RWPE2 (cell line): Measurements from ENCODE around the gene TFF2.

Experiments used
- ATAC-seq: fragments of 200-7000 bp; cut with Tn5 transposase; 3 replicates; pipeline ENCODE4 v1.9.1; 2021; ENCODE audit warnings: low read depth
- DNase-seq: peaks from one replicate; pipeline ENCODE4 v3.0.0-alpha.2; 2020; ENCODE audit warnings: low spot score
- H3K27ac ChIP-seq: fragments of 450-650 bp; 2 replicates; pipeline ENCODE4 v1.5.1; 2017; ENCODE audit warnings: mild to moderate bottlenecking; ENCODE audit not compliant: poor library complexity, severe bottlenecking
- H3K27me3 ChIP-seq: fragments of 250-450 bp; sonication (Bioruptor Pico); 2 replicates; pipeline ENCODE4 v1.5.1; 2021; ENCODE audit warnings: mild to moderate bottlenecking, moderate library complexity; ENCODE audit not compliant: insufficient read depth, poor library complexity, severe bottlenecking
- H3K36me3 ChIP-seq: fragments of 250-450 bp; sonication (Bioruptor Pico); 2 replicates; pipeline ENCODE4 v1.5.1; 2020; ENCODE audit warnings: low read depth, mild to moderate bottlenecking, moderate library complexity
- H3K4me1 ChIP-seq: fragments of 250-450 bp; sonication (Bioruptor Pico); 2 replicates; pipeline ENCODE4 v1.5.1; 2021; ENCODE audit warnings: mild to moderate bottlenecking, moderate library complexity; ENCODE audit not compliant: insufficient read depth, poor library complexity, severe bottlenecking
- H3K4me3 ChIP-seq: fragments of 250-450 bp; sonication (Bioruptor Pico); 2 replicates; pipeline ENCODE4 v1.5.1; 2021; ENCODE audit warnings: mild to moderate bottlenecking, moderate library complexity; ENCODE audit not compliant: severe bottlenecking
- H3K9me3 ChIP-seq: fragments of 250-450 bp; sonication (Bioruptor Pico); 2 replicates; pipeline ENCODE4 v1.5.1; 2021; ENCODE audit warnings: mild to moderate bottlenecking, moderate library complexity; ENCODE audit not compliant: severe bottlenecking
- TF ChIP-seq, protein P1 (sequence below): fragments of 450-650 bp; IDR thresholded peaks from one replicate; pipeline ENCODE4 v1.5.1; 2017; ENCODE audit warnings: mild to moderate bottlenecking, moderate library complexity; ENCODE audit not compliant: poor library complexity, severe bottlenecking

Gene TFF2

GRCh38 chr21:42376338-42376982 lies 25.7 kb upstream of the TFF2 start:
- no peaks in the 10 kb centered on the region for H3K27me3 ChIP-seq
- no peak for DNase-seq

DNA sequence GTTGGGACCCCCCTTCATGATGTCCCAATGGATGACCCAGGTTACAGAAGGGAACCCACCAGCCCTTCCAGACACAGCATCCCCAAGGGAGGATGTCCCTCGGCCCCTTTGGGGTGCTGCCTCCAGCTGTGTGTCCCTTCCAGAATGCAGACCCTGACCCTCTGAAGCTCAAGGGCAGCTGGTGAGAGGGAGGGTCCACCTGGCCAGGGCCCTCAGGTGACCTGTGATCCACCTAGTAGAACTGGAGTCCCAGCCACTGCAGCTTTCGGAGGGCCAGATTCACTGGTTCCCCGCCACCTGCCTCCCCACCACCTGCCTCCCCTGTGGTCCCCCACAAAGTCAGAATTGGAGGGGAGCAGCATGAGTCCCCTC lies 25.2 kb upstream of the TFF2 start:
- Histone ChIP-seq H3K4me1 (no peaks in the 10 kb centered on the region), H3K4me3 (no peak overlapping the region), H3K27me3 (no peaks in the 10 kb centered on the region), H3K27ac (no peak overlapping the region), H3K36me3 (no peaks in the 10 kb centered on the region), H3K9me3 (no peaks in the 10 kb centered on the region)
- TF ChIP-seq, protein P1, sequence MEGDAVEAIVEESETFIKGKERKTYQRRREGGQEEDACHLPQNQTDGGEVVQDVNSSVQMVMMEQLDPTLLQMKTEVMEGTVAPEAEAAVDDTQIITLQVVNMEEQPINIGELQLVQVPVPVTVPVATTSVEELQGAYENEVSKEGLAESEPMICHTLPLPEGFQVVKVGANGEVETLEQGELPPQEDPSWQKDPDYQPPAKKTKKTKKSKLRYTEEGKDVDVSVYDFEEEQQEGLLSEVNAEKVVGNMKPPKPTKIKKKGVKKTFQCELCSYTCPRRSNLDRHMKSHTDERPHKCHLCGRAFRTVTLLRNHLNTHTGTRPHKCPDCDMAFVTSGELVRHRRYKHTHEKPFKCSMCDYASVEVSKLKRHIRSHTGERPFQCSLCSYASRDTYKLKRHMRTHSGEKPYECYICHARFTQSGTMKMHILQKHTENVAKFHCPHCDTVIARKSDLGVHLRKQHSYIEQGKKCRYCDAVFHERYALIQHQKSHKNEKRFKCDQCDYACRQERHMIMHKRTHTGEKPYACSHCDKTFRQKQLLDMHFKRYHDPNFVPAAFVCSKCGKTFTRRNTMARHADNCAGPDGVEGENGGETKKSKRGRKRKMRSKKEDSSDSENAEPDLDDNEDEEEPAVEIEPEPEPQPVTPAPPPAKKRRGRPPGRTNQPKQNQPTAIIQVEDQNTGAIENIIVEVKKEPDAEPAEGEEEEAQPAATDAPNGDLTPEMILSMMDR: no peak
- DNase-seq (no peak), ATAC-seq (no peak)

More at GRCh38 chr21:42376338-42376982, 25.7 kb upstream of the TFF2 start:
- no peaks in the 10 kb centered on the region for H3K9me3 ChIP-seq
- TF ChIP-seq, protein P1: no peak
- no peak overlapping the region for H3K4me3 ChIP-seq
- H3K4me1 ChIP-seq: no peaks in the 10 kb centered on the region
- no peak for ATAC-seq
- H3K36me3 ChIP-seq: no peaks in the 10 kb centered on the region
- no peak overlapping the region for H3K27ac ChIP-seq

- no peak for ATAC-seq
- no peaks in the 10 kb centered on the region for H3K4me1 ChIP-seq
Observed at GRCh38 chr21:42375506-42375905, 24.7 kb upstream of the TFF2 start.

DNA sequence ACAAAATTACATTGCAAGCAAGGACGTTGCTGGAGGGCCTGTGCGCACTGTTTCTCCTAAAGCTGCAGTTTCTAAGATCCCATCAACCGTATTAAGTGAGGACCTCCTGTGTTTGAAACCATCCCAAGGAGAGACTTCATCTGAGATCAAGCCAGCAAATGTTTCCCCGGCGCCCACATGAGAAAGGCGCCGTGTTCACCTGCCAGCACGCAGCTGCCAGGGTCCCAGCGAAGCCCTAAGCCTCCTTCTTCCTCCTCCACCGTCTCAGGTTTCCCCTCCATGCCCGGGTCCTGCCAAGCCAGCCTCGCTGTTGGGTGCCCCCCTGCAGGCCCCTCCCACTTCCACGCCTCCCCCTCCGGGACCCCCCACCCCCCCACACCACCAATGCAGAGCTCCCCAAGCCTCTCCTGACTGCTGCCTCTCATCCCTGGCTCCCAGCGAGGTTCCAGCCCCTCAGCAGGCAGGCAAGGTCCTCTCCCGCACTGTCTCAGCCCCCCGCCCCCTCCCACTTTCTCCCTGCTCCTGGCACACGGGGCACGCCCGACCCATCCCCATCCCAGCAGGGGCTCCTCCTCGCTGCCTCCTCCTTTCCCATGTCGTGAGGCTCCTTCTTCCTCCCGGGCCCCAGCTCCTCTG lies 24.2 kb upstream of the TFF2 start:
- Histone ChIP-seq H3K9me3 (no peaks in the 10 kb centered on the region), H3K4me3 (no peak overlapping the region), H3K4me1 (no peaks in the 10 kb centered on the region), H3K36me3 (no peaks in the 10 kb centered on the region), H3K27me3 (no peaks in the 10 kb centered on the region), H3K27ac (no peak overlapping the region)
- TF ChIP-seq, protein P1: no peak
- DNase-seq: no peak
- no peak for ATAC-seq

More at GRCh38 chr21:42375506-42375905, 24.7 kb upstream of the TFF2 start:
- H3K27me3 ChIP-seq: no peaks in the 10 kb centered on the region
- no peaks in the 10 kb centered on the region for H3K36me3 ChIP-seq
- no peak overlapping the region for H3K27ac ChIP-seq
- no peak overlapping the region for H3K4me3 ChIP-seq
- DNase-seq: no peak
- no peaks in the 10 kb centered on the region for H3K9me3 ChIP-seq
- TF ChIP-seq, protein P1: no peak

- TF ChIP-seq, protein P1: no peak
- no peak overlapping the region for H3K4me3 ChIP-seq
- no peaks in the 10 kb centered on the region for H3K36me3 ChIP-seq
- no peaks in the 10 kb centered on the region for H3K4me1 ChIP-seq
- no peak overlapping the region for H3K27ac ChIP-seq
- no peaks in the 10 kb centered on the region for H3K9me3 ChIP-seq
- no peak for DNase-seq
- no peak for ATAC-seq
- H3K27me3 ChIP-seq: no peaks in the 10 kb centered on the region
Observed at GRCh38 chr21:42374457-42374856, 23.7 kb upstream of the TFF2 start.
